Panc1 (cell line): ENCODE results near the gene TLR10. TPM values are rescaled to one million over a fixed set of nuclear protein-coding genes. Genes with fewer than 3 reads are reported as not detected.
"Not testable (repeated sequence)": the region's sequence is repeated elsewhere in the genome, so short reads cannot be mapped to it uniquely, and the experiment has no call there.

Source experiments
- ATAC-seq: fragments of 200-7000 bp; cut with Tn5 transposase; 2 replicates; pipeline ENCODE4 v1.9.1; 2020; ENCODE audit warnings: mild to moderate bottlenecking, moderate library complexity
- BruUV-seq: library from RNA; stranded (reverse); fragments of 400-500 nt; replicated peaks from 2 replicates; lab custom pipeline; 2021; lab: Mats Ljungman, UMichigan
- CTCF ChIA-PET: fragments of 300-600 bp; sonication (Branson Sonifier 250); formaldehyde crosslinking; loops from one replicate; lab custom pipeline; 2022; ENCODE audit warnings: antibody characterized with exemption; lab: Charles Lee
- POLR2A ChIA-PET: fragments of 300-600 bp; sonication (Branson Sonifier 250); formaldehyde crosslinking; loops from one replicate; lab custom pipeline; 2022; ENCODE audit warnings: antibody characterized with exemption; lab: Charles Lee
- DNase-seq: peaks from one replicate; pipeline ENCODE4 v3.0.0-alpha.2; 2010; ENCODE audit warnings: low read depth, low spot score
- H3K27ac ChIP-seq: 2 replicates; pipeline ENCODE4 v1.5.1; 2011; ENCODE audit warnings: mild to moderate bottlenecking, low read length, inconsistent platforms
- H3K27me3 ChIP-seq: fragments of 200-500 bp; sonication (Bioruptor generic); 2 replicates; pipeline ENCODE4 v1.6.0; 2014; ENCODE audit warnings: low read length, inconsistent platforms; ENCODE audit not compliant: control insufficient read depth, insufficient read depth
- H3K36me3 ChIP-seq: fragments of 200-500 bp; sonication (Bioruptor generic); 2 replicates; pipeline ENCODE4 v1.5.1; 2014; ENCODE audit warnings: inconsistent platforms, mild to moderate bottlenecking, low read length, moderate library complexity; ENCODE audit not compliant: control insufficient read depth, insufficient read depth
- H3K4me1 ChIP-seq: 2 replicates; pipeline ENCODE4 v1.5.1; 2011; ENCODE audit warnings: inconsistent platforms, mild to moderate bottlenecking, low read length, moderate library complexity; ENCODE audit not compliant: control insufficient read depth, insufficient read depth
- H3K4me3 ChIP-seq, 2 experiments: 2 replicates each; pipeline ENCODE4 v1.5.1; 2011 to 2012; ENCODE audit warnings: low read depth in 2 of 2, low read length in 2 of 2, mild to moderate bottlenecking in 2 of 2, inconsistent platforms in 1 of 2, moderate library complexity in 1 of 2
- H3K9me3 ChIP-seq: fragments of 200-500 bp; sonication (Bioruptor generic); 2 replicates; pipeline ENCODE4 v1.5.1; 2014; ENCODE audit warnings: low read depth, mild to moderate bottlenecking, inconsistent platforms, low read length, moderate library complexity; ENCODE audit not compliant: control insufficient read depth, insufficient read depth
- POLR2AphosphoS5 ChIP-seq: IDR thresholded peaks from 2 replicates; pipeline ENCODE4 v1.6.1; 2012; ENCODE audit warnings: mild to moderate bottlenecking, low read depth, low read length, moderate library complexity
- SIN3A ChIP-seq: IDR thresholded peaks from 2 replicates; pipeline ENCODE4 v1.6.1; 2012; ENCODE audit warnings: low read depth, mild to moderate bottlenecking, low read length, moderate library complexity, borderline replicate concordance; ENCODE audit not compliant: insufficient read depth
- TCF7L2 ChIP-seq: IDR thresholded peaks from 2 replicates; pipeline ENCODE4 v1.6.1; 2011; ENCODE audit warnings: mild to moderate bottlenecking, low read depth, low read length, inconsistent platforms
- in situ Hi-C: cut with HindIII; loops from 2 replicates; pipeline ENCODE4 v1.10.0; 2016; ENCODE audit warnings: low sequenced_read_pairs, low pct_unique_long_range_greater_than_20kb
- intact Hi-C: fragments of 100-400 bp; cut with micrococcal nuclease; formaldehyde crosslinking; loops from one replicate; pipeline ENCODE4 v1.10.0; 2022; ENCODE audit not compliant: unreplicated experiment
- total RNA-seq: library from RNA; stranded (reverse); gene quantifications from one replicate; pipeline ENCODE4 v1.2.1, GENCODE V29; 2021; ENCODE audit not compliant: unreplicated experiment
- TF ChIP-seq, protein P1 (sequence below): fragments of 450-650 bp; IDR thresholded peaks from 2 replicates; pipeline ENCODE4 v1.5.1; 2017; ENCODE audit warnings: mild to moderate bottlenecking
- TF ChIP-seq, protein P2 (sequence below), 2 experiments: IDR thresholded peaks; 2 replicates each; pipeline ENCODE4 v1.6.1; 2011 to 2012; ENCODE audit warnings: low read depth in 2 of 2, control low read depth in 1 of 2, low read length in 1 of 2, mild to moderate bottlenecking in 1 of 2, moderate library complexity in 1 of 2; ENCODE audit not compliant: insufficient read depth in 1 of 2

Gene TLR10
- total RNA-seq, 1 experiment from 2014 or later: 0.05 TPM

DNA sequence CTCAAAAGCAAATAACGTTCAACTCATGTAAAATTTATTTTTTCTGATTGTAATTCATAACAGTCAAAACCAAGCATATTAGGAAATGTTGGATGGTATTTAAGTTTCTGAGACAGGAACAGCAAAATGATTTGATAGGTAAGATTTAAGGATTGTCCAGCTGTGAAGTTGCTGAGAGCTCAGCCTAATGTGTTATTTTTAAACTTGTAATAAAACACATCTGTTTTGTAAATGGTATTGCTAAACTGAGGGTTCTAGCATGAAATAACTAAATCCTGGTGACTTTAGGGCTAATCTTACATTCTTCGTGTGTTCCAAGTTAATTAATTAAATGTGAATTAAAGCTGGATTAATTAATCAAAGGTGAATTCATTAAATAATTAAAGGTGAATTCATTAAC lies 13.3 kb downstream of the TLR10 start:
- in situ Hi-C loops: no loop called here

DNA sequence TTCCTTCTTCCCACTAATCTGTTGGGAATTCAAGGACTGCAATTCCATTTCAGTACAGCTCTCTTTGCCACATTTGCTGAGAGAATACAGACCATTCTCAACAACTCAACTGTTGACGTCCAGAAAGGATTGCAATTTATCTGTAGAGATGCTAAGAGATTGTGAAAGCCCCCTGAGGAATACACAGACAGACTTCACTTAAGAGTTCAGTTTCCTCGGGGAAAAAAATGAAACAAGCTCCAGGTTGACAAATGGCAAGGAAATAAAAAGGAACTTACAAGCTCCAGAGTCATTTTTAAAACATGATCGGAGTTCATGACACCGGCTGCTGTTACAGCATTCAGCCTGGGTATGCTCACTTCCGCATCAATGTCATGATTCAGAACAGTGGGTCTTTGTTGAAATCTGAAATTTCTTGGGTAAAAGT lies 13.8 kb downstream of the TLR10 start:
- no peaks in the 10 kb centered on the region for H3K27me3 ChIP-seq
- ATAC-seq (no peak), DNase-seq (no peak)
- H3K4me3 ChIP-seq: no peak overlapping the region
- no peak overlapping the region for H3K27ac ChIP-seq
- H3K9me3 ChIP-seq: no peaks in the 10 kb centered on the region
- in situ Hi-C loops: no loop called here
- H3K36me3 ChIP-seq: no peaks in the 10 kb centered on the region
- no peaks in the 10 kb centered on the region for H3K4me1 ChIP-seq
- intact Hi-C loops: no loop called here
- BruUV-seq: no TSS peak
- CTCF ChIA-PET: no interaction called here
- POLR2A ChIA-PET: interaction anchor here (0.6 kb wide), 1 partner anchor 419 kb away, joined by 6 read pairs; no protein-coding TSS in a partner anchor
- no peak for TF ChIP-seq SIN3A
- TF ChIP-seq, protein P1, sequence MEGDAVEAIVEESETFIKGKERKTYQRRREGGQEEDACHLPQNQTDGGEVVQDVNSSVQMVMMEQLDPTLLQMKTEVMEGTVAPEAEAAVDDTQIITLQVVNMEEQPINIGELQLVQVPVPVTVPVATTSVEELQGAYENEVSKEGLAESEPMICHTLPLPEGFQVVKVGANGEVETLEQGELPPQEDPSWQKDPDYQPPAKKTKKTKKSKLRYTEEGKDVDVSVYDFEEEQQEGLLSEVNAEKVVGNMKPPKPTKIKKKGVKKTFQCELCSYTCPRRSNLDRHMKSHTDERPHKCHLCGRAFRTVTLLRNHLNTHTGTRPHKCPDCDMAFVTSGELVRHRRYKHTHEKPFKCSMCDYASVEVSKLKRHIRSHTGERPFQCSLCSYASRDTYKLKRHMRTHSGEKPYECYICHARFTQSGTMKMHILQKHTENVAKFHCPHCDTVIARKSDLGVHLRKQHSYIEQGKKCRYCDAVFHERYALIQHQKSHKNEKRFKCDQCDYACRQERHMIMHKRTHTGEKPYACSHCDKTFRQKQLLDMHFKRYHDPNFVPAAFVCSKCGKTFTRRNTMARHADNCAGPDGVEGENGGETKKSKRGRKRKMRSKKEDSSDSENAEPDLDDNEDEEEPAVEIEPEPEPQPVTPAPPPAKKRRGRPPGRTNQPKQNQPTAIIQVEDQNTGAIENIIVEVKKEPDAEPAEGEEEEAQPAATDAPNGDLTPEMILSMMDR: no peak
- no peak for TF ChIP-seq TCF7L2
- TF ChIP-seq, protein P2, sequence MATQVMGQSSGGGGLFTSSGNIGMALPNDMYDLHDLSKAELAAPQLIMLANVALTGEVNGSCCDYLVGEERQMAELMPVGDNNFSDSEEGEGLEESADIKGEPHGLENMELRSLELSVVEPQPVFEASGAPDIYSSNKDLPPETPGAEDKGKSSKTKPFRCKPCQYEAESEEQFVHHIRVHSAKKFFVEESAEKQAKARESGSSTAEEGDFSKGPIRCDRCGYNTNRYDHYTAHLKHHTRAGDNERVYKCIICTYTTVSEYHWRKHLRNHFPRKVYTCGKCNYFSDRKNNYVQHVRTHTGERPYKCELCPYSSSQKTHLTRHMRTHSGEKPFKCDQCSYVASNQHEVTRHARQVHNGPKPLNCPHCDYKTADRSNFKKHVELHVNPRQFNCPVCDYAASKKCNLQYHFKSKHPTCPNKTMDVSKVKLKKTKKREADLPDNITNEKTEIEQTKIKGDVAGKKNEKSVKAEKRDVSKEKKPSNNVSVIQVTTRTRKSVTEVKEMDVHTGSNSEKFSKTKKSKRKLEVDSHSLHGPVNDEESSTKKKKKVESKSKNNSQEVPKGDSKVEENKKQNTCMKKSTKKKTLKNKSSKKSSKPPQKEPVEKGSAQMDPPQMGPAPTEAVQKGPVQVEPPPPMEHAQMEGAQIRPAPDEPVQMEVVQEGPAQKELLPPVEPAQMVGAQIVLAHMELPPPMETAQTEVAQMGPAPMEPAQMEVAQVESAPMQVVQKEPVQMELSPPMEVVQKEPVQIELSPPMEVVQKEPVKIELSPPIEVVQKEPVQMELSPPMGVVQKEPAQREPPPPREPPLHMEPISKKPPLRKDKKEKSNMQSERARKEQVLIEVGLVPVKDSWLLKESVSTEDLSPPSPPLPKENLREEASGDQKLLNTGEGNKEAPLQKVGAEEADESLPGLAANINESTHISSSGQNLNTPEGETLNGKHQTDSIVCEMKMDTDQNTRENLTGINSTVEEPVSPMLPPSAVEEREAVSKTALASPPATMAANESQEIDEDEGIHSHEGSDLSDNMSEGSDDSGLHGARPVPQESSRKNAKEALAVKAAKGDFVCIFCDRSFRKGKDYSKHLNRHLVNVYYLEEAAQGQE (IDR thresholded peaks at IDR 0.05; ENCODE audit: insufficient read depth in 1 of 2, low read depth in 2 of 2, low read length in 1 of 2): no peak
- no peak for TF ChIP-seq POLR2AphosphoS5

More for the DNA sequence above, 13.3 kb downstream of the TLR10 start:
- TF ChIP-seq TCF7L2: no peak
- TF ChIP-seq SIN3A: no peak
- no peak for TF ChIP-seq POLR2AphosphoS5
- TF ChIP-seq, protein P2 (IDR thresholded peaks at IDR 0.05; ENCODE audit: insufficient read depth in 1 of 2, low read depth in 2 of 2, low read length in 1 of 2): no peak
- TF ChIP-seq, protein P1: no peak
- no peak for ATAC-seq
- Histone ChIP-seq H3K4me3 (no peak overlapping the region), H3K9me3 (no peaks in the 10 kb centered on the region), H3K27me3 (no peaks in the 10 kb centered on the region), H3K4me1 (no peaks in the 10 kb centered on the region), H3K27ac (no peak overlapping the region), H3K36me3 (no peaks in the 10 kb centered on the region)
- ChIA-PET POLR2A (interaction anchor here (0.6 kb wide), 1 partner anchor 418 kb away, joined by 6 read pairs; no protein-coding TSS in a partner anchor), CTCF (no interaction called here)
- no peak for DNase-seq
- intact Hi-C loops: no loop called here
- no TSS peak for BruUV-seq

DNA sequence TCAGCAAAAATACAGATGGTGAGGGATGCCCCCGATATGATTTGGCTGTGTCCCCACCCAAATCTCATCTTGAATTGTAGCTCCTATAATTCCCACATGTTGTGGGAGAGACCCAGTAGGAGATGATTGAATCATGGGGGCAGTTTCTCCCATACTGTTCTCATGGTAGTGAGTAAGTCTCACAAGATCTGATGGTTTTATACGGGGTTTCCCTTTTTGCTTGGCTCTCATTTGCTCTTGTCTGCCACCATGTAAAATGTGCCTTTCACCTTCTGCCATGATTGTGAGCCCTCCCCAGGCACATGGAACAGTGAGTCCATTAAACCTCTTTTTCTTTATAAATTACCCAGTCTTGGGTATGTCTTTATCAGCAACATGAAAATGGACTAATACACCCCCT lies 15.8 kb downstream of the TLR10 start:
- BruUV-seq, intact Hi-C loops, CTCF ChIA-PET, DNase-seq, ATAC-seq, in situ Hi-C loops, POLR2A ChIA-PET, H3K4me1 ChIP-seq, H3K4me3 ChIP-seq, H3K27me3 ChIP-seq, H3K9me3 ChIP-seq, H3K27ac ChIP-seq, H3K36me3 ChIP-seq: not testable (repeated sequence)
